Suprapubic skin (tissue), 4 donors: ENCODE measurements around the gene TP53TG5. TPM values are rescaled to one million over a fixed set of nuclear protein-coding genes. Genes with fewer than 3 reads are reported as not detected.

Experiments used
- DNase-seq, 2 donors: peaks; one replicate each; pipeline ENCODE4 v3.0.0-alpha.2; 2019; ENCODE audit warnings: low spot score in 2 of 2
- H3K27ac ChIP-seq: fragments of 200-600 bp; sonication (generic); one replicate; pipeline ENCODE4 v1.5.1; 2019
- H3K27me3 ChIP-seq: fragments of 200-600 bp; sonication (generic); one replicate; pipeline ENCODE4 v1.5.1; 2019
- H3K36me3 ChIP-seq: fragments of 200-600 bp; sonication (generic); one replicate; pipeline ENCODE4 v1.5.1; 2019
- H3K4me1 ChIP-seq: fragments of 200-600 bp; sonication (generic); one replicate; pipeline ENCODE4 v1.5.1; 2019
- H3K4me3 ChIP-seq: fragments of 200-600 bp; sonication (generic); one replicate; pipeline ENCODE4 v1.5.1; 2019; ENCODE audit warnings: mild to moderate bottlenecking
- H3K9me3 ChIP-seq: fragments of 200-600 bp; sonication (generic); one replicate; pipeline ENCODE4 v1.5.1; 2019
- CTCF ChIP-seq, 2 donors: fragments of 200-600 bp in 1 of 2; fragments of 450-650 bp in 1 of 2; sonication (generic) in 1 of 2; IDR thresholded peaks; one replicate each; pipeline ENCODE4 v1.5.1; 2016 to 2019; ENCODE audit warnings: antibody characterized with exemption in 2 of 2, mild to moderate bottlenecking in 1 of 2, moderate library complexity in 1 of 2
- EP300 ChIP-seq: sonication (generic); formaldehyde crosslinking; IDR thresholded peaks from one replicate; pipeline ENCODE4 v1.6.1; 2017; ENCODE audit warnings: antibody characterized with exemption
- POLR2A ChIP-seq, 2 donors: fragments of 450-650 bp; IDR thresholded peaks; one replicate each; pipeline ENCODE4 v1.6.1; 2017; ENCODE audit warnings: antibody characterized with exemption in 2 of 2, mild to moderate bottlenecking in 2 of 2, moderate library complexity in 2 of 2
- POLR2AphosphoS5 ChIP-seq, 3 donors: sonication (generic); formaldehyde crosslinking; IDR thresholded peaks; one replicate each; pipeline ENCODE4 v1.6.1; 2017; ENCODE audit warnings: antibody characterized with exemption in 3 of 3
- WGBS: methylation state at CpG from one replicate; pipeline ENCODE4 v1.1.5; 2018; 5-methylcytosine and 5-hydroxymethylcytosine counted together
- total RNA-seq, 4 donors: library from RNA; depleted of rRNA; stranded (reverse); fragments of >200 nt; gene quantifications; one replicate each; pipeline ENCODE4 v1.1.0, GENCODE V29; 2016

Gene TP53TG5
- total RNA-seq, 4 donors from 2014 or later, result 0.32 TPM; not detected in 3

GRCh38 chr20:45340951-45341350, 37.2 kb downstream of the TP53TG5 start:
- no peak for DNase-seq
- peak overlapping the region; percentile 94 for H3K27ac ChIP-seq
- TF ChIP-seq CTCF (IDR thresholded peaks at IDR 0.05) (no peak), POLR2A (IDR thresholded peaks at IDR 0.05) (no peak), EP300 (no peak), POLR2AphosphoS5 (IDR thresholded peaks at IDR 0.05) (no peak)
- WGBS, result 56% methylated on average over 1 of the region's 1 CpG
- no peaks in the 10 kb centered on the region for H3K36me3 ChIP-seq
- no peaks in the 10 kb centered on the region for H3K27me3 ChIP-seq
- H3K9me3 ChIP-seq, result no peaks in the 10 kb centered on the region
- peaks cover 100% of the 10 kb centered on the region for H3K4me1 ChIP-seq
- no peak overlapping the region for H3K4me3 ChIP-seq

- 42% methylated on average over 4 of the region's 5 CpGs for WGBS
- Histone ChIP-seq H3K4me1 (peaks cover 96% of the 10 kb centered on the region), H3K27me3 (no peaks in the 10 kb centered on the region), H3K9me3 (no peaks in the 10 kb centered on the region), H3K36me3 (no peaks in the 10 kb centered on the region), H3K27ac (peak overlapping the region; percentile 94), H3K4me3 (no peak overlapping the region)
- DNase-seq, result no peak
- no peak for TF ChIP-seq CTCF (IDR thresholded peaks at IDR 0.05)
These were observed 37.8 kb downstream of the TP53TG5 start for GRCh38 chr20:45340236-45340847.

GRCh38 chr20:45339799-45340198, 38.3 kb downstream of the TP53TG5 start:
- Histone ChIP-seq H3K36me3 (peaks cover 4% of the 10 kb centered on the region), H3K27me3 (no peaks in the 10 kb centered on the region), H3K9me3 (no peaks in the 10 kb centered on the region), H3K27ac (peak overlapping the region; percentile 94), H3K4me1 (peaks cover 91% of the 10 kb centered on the region), H3K4me3 (no peak overlapping the region)
- 90% methylated on average over 2 of the region's 2 CpGs for WGBS
- no peak for DNase-seq
- TF ChIP-seq EP300, result no peak
- TF ChIP-seq POLR2A (IDR thresholded peaks at IDR 0.05), result no peak
- no peak for TF ChIP-seq CTCF (IDR thresholded peaks at IDR 0.05)

- H3K4me1 ChIP-seq, result peaks cover 84% of the 10 kb centered on the region
- TF ChIP-seq POLR2A (IDR thresholded peaks at IDR 0.05) (no peak), POLR2AphosphoS5 (IDR thresholded peaks at IDR 0.05) (peak in 1 of 3 donors; percentile 47)
- peaks cover 7% of the 10 kb centered on the region for H3K36me3 ChIP-seq
- peak overlapping the region; percentile 94 for H3K27ac ChIP-seq
- H3K27me3 ChIP-seq, result no peaks in the 10 kb centered on the region
- DNase-seq, result no peak
- no peak overlapping the region for H3K4me3 ChIP-seq
- no peaks in the 10 kb centered on the region for H3K9me3 ChIP-seq
- 59% methylated on average over 4 of the region's 6 CpGs for WGBS
These were observed 39.0 kb downstream of the TP53TG5 start for GRCh38 chr20:45339084-45339483.

GRCh38 chr20:45338121-45339030, 39.7 kb downstream of the TP53TG5 start:
- peaks cover 11% of the 10 kb centered on the region for H3K36me3 ChIP-seq
- WGBS, result 73% methylated on average over 11 of the region's 11 CpGs
- H3K4me3 ChIP-seq, result no peak overlapping the region
- peak overlapping the region; percentile 94 for H3K27ac ChIP-seq
- no peaks in the 10 kb centered on the region for H3K9me3 ChIP-seq
- H3K4me1 ChIP-seq, result peaks cover 77% of the 10 kb centered on the region
- no peak for TF ChIP-seq EP300
- TF ChIP-seq POLR2AphosphoS5 (IDR thresholded peaks at IDR 0.05), result no peak
- TF ChIP-seq POLR2A (IDR thresholded peaks at IDR 0.05), result no peak
- no peak for TF ChIP-seq CTCF (IDR thresholded peaks at IDR 0.05)
- no peaks in the 10 kb centered on the region for H3K27me3 ChIP-seq
- DNase-seq, result no peak
